SK-N-SH (cell line): Measurements from ENCODE around the gene DOK6. TPM values are rescaled to one million over a fixed set of nuclear protein-coding genes. Genes with fewer than 3 reads are reported as not detected.

ENCODE experiments used
- CTCF ChIA-PET: fragments of 300-600, 350-600 bp; formaldehyde crosslinking; extraction: SDS; loops from one replicate; lab custom pipeline; 2021; lab: Yijun Ruan, JAX
- POLR2A ChIA-PET: fragments of 350-600 bp; sonication (Branson Sonifier 250); formaldehyde crosslinking; extraction: SDS; loops from one replicate; lab custom pipeline; 2020; ENCODE audit warnings: antibody characterized with exemption, inconsistent platforms; lab: Yijun Ruan, JAX
- DNase-seq: peaks from one replicate; pipeline ENCODE4 v3.0.0; 2012
- H2AFZ ChIP-seq: fragments of 200-600 bp; sonication (generic); 2 replicates; pipeline ENCODE4 v1.8.1; 2016; ENCODE audit warnings: antibody characterized with exemption, mild to moderate bottlenecking, low read depth
- H3F3A ChIP-seq: fragments of 200-600 bp; sonication (generic); replicated peaks from 2 replicates; pipeline ENCODE3; 2016; ENCODE audit warnings: antibody characterized with exemption, mild to moderate bottlenecking; ENCODE audit not compliant: insufficient read depth
- H3K27ac ChIP-seq, 2 experiments: fragments of 200-500 bp in 1 of 2; fragments of 200-600 bp in 1 of 2; sonication (Bioruptor generic) in 1 of 2; sonication (generic), shearing (Covaris generic) in 1 of 2; 2 replicates each; pipeline versions ENCODE4 v1.5.1 to v1.6.1; 2014 to 2016; ENCODE audit warnings: low read depth in 2 of 2, inconsistent platforms in 1 of 2, low read length in 1 of 2, mild to moderate bottlenecking in 1 of 2, mixed read lengths in 1 of 2
- H3K27me3 ChIP-seq: fragments of 200-600 bp; sonication (generic), shearing (Covaris generic); 2 replicates; pipeline ENCODE4 v1.6.1; 2016; ENCODE audit warnings: mixed run types; ENCODE audit not compliant: insufficient read depth
- H3K36me3 ChIP-seq, 2 experiments: fragments of 200-500 bp in 1 of 2; fragments of 200-600 bp in 1 of 2; sonication (Bioruptor generic) in 1 of 2; sonication (generic) in 1 of 2; replicated peaks in 1 of 2; 2 replicates each; pipeline versions ENCODE3 to v1.5.1; 2014 to 2016; ENCODE audit warnings: low read length in 1 of 2, mild to moderate bottlenecking in 1 of 2; ENCODE audit not compliant: insufficient read depth in 2 of 2, control insufficient read depth in 1 of 2
- H3K4me1 ChIP-seq, 2 experiments: fragments of 200-500 bp in 1 of 2; fragments of 200-600 bp in 1 of 2; sonication (Bioruptor generic) in 1 of 2; sonication (generic), shearing (Covaris generic) in 1 of 2; 2 replicates each; pipeline versions ENCODE4 v1.5.1 to v1.6.1; 2014 to 2016; ENCODE audit warnings: low read depth in 1 of 2, low read length in 1 of 2, mixed run types in 1 of 2; ENCODE audit not compliant: insufficient read depth in 2 of 2, control insufficient read depth in 1 of 2
- H3K4me2 ChIP-seq: fragments of 200-600 bp; sonication (generic), shearing (Covaris generic); 2 replicates; pipeline ENCODE4 v1.6.1; 2017; ENCODE audit warnings: mixed run types
- H3K4me3 ChIP-seq, 2 experiments: fragments of 200-500 bp in 1 of 2; fragments of 200-600 bp in 1 of 2; sonication (Bioruptor generic) in 1 of 2; sonication (generic), shearing (Covaris generic) in 1 of 2; 2 replicates each; pipeline versions ENCODE4 v1.5.1 to v1.8.1; 2014 to 2016; ENCODE audit warnings: low read depth in 2 of 2, inconsistent platforms in 1 of 2, low read length in 1 of 2, mild to moderate bottlenecking in 1 of 2, mixed read lengths in 1 of 2, moderate library complexity in 1 of 2
- H3K79me2 ChIP-seq: fragments of 200-600 bp; sonication (generic); 2 replicates; pipeline ENCODE4 v1.8.1; 2017; ENCODE audit warnings: mild to moderate bottlenecking; ENCODE audit not compliant: insufficient read depth
- H3K9ac ChIP-seq: fragments of 200-600 bp; sonication (generic); 2 replicates; pipeline ENCODE4 v1.6.1; 2017; ENCODE audit warnings: mixed run types
- H3K9me2 ChIP-seq: fragments of 200-600 bp; sonication (generic); 2 replicates; pipeline ENCODE4 v1.6.1; 2017; ENCODE audit warnings: mixed run types
- H3K9me3 ChIP-seq: fragments of 200-600 bp; sonication (generic); 2 replicates; pipeline ENCODE4 v1.6.1; 2017; ENCODE audit warnings: mixed run types, mild to moderate bottlenecking, moderate library complexity
- H4K20me1 ChIP-seq: fragments of 200-600 bp; sonication (generic); 2 replicates; pipeline ENCODE4 v1.6.1; 2017; ENCODE audit warnings: mild to moderate bottlenecking, mixed run types; ENCODE audit not compliant: insufficient read depth
- ELF1 ChIP-seq: IDR thresholded peaks from 2 replicates; pipeline ENCODE4 v1.4.0; 2012
- EP300 ChIP-seq, 2 experiments: IDR thresholded peaks; 2 replicates each; pipeline versions ENCODE4 v1.4.0 to v1.6.1; 2012; ENCODE audit warnings: borderline replicate concordance in 1 of 2, low read depth in 1 of 2, low read length in 1 of 2
- FOSL2 ChIP-seq: IDR thresholded peaks from 2 replicates; pipeline ENCODE4 v1.4.0; 2012; ENCODE audit warnings: low read depth, mild to moderate bottlenecking, moderate library complexity, borderline replicate concordance
- GABPA ChIP-seq: IDR thresholded peaks from 2 replicates; pipeline ENCODE4 v1.4.0; 2012; ENCODE audit warnings: low read depth, mild to moderate bottlenecking
- GATA2 ChIP-seq: sonication (generic); formaldehyde crosslinking; IDR thresholded peaks from 2 replicates; pipeline ENCODE4 v1.5.0; 2020; ENCODE audit warnings: mild to moderate bottlenecking, missing genetic modification reagents
- MEF2A ChIP-seq: IDR thresholded peaks from 2 replicates; pipeline ENCODE4 v1.4.0; 2012; ENCODE audit warnings: low read depth, borderline replicate concordance
- NFIC ChIP-seq: IDR thresholded peaks from 2 replicates; pipeline ENCODE4 v1.4.0; 2012; ENCODE audit warnings: borderline replicate concordance
- POLR2AphosphoS5 ChIP-seq: IDR thresholded peaks from 2 replicates; pipeline ENCODE4 v1.6.1; 2012; ENCODE audit warnings: low read depth, low read length
- RAD21 ChIP-seq: IDR thresholded peaks from 2 replicates; pipeline ENCODE4 v1.6.1; 2012; ENCODE audit warnings: mild to moderate bottlenecking, low read length
- RFX5 ChIP-seq: IDR thresholded peaks from 2 replicates; pipeline ENCODE4 v1.6.1; 2012; ENCODE audit warnings: mild to moderate bottlenecking, improper control_type of control experiment, low read length
- RXRA ChIP-seq: IDR thresholded peaks from 2 replicates; pipeline ENCODE4 v1.4.0; 2012; ENCODE audit warnings: low read depth, mild to moderate bottlenecking, borderline replicate concordance
- SMC3 ChIP-seq: IDR thresholded peaks from 2 replicates; pipeline ENCODE4 v1.6.1; 2012; ENCODE audit warnings: low read depth, low read length, improper control_type of control experiment
- TAF1 ChIP-seq: IDR thresholded peaks from 2 replicates; pipeline ENCODE4 v1.6.1; 2012; ENCODE audit warnings: low read depth, mild to moderate bottlenecking, low read length, moderate library complexity, borderline replicate concordance
- TCF12 ChIP-seq: IDR thresholded peaks from 2 replicates; pipeline ENCODE4 v1.4.0; 2012
- YY1 ChIP-seq: IDR thresholded peaks from 2 replicates; pipeline ENCODE4 v1.4.0; 2012; ENCODE audit warnings: low read depth, mild to moderate bottlenecking
- WGBS: methylation state at CpG from one replicate; pipeline ENCODE4 v1.1.6; 2017; ENCODE audit warnings: low lambda C conversion rate; 5-methylcytosine and 5-hydroxymethylcytosine counted together
- polyA plus RNA-seq, 3 experiments: library from polyadenylated mRNA; depleted of rRNA; stranded (reverse); fragments of >200 nt; gene quantifications; 2 replicates each; pipeline ENCODE4 v1.2.3, GENCODE V29; 2012
- TF ChIP-seq, protein P1 (sequence below): IDR thresholded peaks from 2 replicates; pipeline ENCODE4; 2012
- TF ChIP-seq, protein P2 (sequence below): IDR thresholded peaks from 2 replicates; pipeline ENCODE4 v1.4.0; 2012; ENCODE audit warnings: low read depth
- TF ChIP-seq, protein P3 (sequence below): IDR thresholded peaks from 2 replicates; pipeline ENCODE4 v1.6.1; 2012; ENCODE audit warnings: mild to moderate bottlenecking, low read depth, low read length, moderate library complexity
- TF ChIP-seq, protein P4 (sequence below): fragments of 200-600 bp; sonication (generic); IDR thresholded peaks from 2 replicates; pipeline ENCODE4 v1.6.1; 2017; ENCODE audit warnings: antibody characterized with exemption, mild to moderate bottlenecking, moderate library complexity
- TF ChIP-seq, protein P5 (sequence below): IDR thresholded peaks from 2 replicates; pipeline ENCODE4 v1.4.0; 2012; ENCODE audit warnings: low read depth, borderline replicate concordance

The DOK6 gene
- polyA plus RNA-seq, 1 of the 3 experiments (the other 2 are of a cell fraction) = 3.9 TPM

GRCh38 chr18:69755856-69756496 lies 355.3 kb downstream of the DOK6 start (continued):
- TF ChIP-seq, protein P1, sequence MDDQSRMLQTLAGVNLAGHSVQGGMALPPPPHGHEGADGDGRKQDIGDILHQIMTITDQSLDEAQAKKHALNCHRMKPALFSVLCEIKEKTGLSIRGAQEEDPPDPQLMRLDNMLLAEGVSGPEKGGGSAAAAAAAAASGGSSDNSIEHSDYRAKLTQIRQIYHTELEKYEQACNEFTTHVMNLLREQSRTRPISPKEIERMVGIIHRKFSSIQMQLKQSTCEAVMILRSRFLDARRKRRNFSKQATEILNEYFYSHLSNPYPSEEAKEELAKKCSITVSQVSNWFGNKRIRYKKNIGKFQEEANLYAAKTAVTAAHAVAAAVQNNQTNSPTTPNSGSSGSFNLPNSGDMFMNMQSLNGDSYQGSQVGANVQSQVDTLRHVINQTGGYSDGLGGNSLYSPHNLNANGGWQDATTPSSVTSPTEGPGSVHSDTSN = no peak
- TF ChIP-seq, protein P2, sequence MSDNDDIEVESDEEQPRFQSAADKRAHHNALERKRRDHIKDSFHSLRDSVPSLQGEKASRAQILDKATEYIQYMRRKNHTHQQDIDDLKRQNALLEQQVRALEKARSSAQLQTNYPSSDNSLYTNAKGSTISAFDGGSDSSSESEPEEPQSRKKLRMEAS = no peak
- TF ChIP-seq TCF12 (no peak), ELF1 (no peak), MEF2A (no peak), RFX5 (no peak)
- TF ChIP-seq, protein P3, sequence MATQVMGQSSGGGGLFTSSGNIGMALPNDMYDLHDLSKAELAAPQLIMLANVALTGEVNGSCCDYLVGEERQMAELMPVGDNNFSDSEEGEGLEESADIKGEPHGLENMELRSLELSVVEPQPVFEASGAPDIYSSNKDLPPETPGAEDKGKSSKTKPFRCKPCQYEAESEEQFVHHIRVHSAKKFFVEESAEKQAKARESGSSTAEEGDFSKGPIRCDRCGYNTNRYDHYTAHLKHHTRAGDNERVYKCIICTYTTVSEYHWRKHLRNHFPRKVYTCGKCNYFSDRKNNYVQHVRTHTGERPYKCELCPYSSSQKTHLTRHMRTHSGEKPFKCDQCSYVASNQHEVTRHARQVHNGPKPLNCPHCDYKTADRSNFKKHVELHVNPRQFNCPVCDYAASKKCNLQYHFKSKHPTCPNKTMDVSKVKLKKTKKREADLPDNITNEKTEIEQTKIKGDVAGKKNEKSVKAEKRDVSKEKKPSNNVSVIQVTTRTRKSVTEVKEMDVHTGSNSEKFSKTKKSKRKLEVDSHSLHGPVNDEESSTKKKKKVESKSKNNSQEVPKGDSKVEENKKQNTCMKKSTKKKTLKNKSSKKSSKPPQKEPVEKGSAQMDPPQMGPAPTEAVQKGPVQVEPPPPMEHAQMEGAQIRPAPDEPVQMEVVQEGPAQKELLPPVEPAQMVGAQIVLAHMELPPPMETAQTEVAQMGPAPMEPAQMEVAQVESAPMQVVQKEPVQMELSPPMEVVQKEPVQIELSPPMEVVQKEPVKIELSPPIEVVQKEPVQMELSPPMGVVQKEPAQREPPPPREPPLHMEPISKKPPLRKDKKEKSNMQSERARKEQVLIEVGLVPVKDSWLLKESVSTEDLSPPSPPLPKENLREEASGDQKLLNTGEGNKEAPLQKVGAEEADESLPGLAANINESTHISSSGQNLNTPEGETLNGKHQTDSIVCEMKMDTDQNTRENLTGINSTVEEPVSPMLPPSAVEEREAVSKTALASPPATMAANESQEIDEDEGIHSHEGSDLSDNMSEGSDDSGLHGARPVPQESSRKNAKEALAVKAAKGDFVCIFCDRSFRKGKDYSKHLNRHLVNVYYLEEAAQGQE = no peak

GRCh38 chr18:69757733-69758132 lies 357.0 kb downstream of the DOK6 start:
- Histone ChIP-seq H2AFZ (no peak overlapping the region), H3K4me2 (no peak overlapping the region), H3K79me2 (no peaks in the 10 kb centered on the region), H3K27me3 (no peaks in the 10 kb centered on the region), H3K9ac (no peak overlapping the region), H3K4me3 (no peak overlapping the region), H3K4me1 (peaks cover 6 to 16% of the 10 kb centered on the region in 2 experiments; a peak in 3 of 4 replicates), H3K27ac (no peak overlapping the region), H3K36me3 (no peaks in the 10 kb centered on the region), H4K20me1 (no peaks in the 10 kb centered on the region), H3K9me3 (no peaks in the 10 kb centered on the region), H3K9me2 (no peaks in the 10 kb centered on the region), H3F3A (no peaks in the 10 kb centered on the region)
- POLR2A ChIA-PET = no interaction called here
- no peak for DNase-seq
- TF ChIP-seq RAD21 (no peak), TCF12 (peak; percentile 27; the same call in 1 of the 2 replicates), YY1 (no peak), EP300 (IDR thresholded peaks at IDR 0.05; ENCODE audit: borderline replicate concordance in 1 of 2, low read depth in 1 of 2, low read length in 1 of 2) (no peak), POLR2AphosphoS5 (no peak), TAF1 (no peak), SMC3 (no peak), RXRA (no peak), GATA2 (CRISPR knock-in tag) (no peak), ELF1 (no peak), MEF2A (no peak), FOSL2 (peak; percentile 18; the same call in 1 of the 2 replicates), GABPA (no peak), NFIC (no peak)
- TF ChIP-seq, protein P1 = peak; percentile 67
- TF ChIP-seq, protein P2 = no peak
- TF ChIP-seq, protein P4, sequence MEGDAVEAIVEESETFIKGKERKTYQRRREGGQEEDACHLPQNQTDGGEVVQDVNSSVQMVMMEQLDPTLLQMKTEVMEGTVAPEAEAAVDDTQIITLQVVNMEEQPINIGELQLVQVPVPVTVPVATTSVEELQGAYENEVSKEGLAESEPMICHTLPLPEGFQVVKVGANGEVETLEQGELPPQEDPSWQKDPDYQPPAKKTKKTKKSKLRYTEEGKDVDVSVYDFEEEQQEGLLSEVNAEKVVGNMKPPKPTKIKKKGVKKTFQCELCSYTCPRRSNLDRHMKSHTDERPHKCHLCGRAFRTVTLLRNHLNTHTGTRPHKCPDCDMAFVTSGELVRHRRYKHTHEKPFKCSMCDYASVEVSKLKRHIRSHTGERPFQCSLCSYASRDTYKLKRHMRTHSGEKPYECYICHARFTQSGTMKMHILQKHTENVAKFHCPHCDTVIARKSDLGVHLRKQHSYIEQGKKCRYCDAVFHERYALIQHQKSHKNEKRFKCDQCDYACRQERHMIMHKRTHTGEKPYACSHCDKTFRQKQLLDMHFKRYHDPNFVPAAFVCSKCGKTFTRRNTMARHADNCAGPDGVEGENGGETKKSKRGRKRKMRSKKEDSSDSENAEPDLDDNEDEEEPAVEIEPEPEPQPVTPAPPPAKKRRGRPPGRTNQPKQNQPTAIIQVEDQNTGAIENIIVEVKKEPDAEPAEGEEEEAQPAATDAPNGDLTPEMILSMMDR = no peak
- TF ChIP-seq, protein P5, sequence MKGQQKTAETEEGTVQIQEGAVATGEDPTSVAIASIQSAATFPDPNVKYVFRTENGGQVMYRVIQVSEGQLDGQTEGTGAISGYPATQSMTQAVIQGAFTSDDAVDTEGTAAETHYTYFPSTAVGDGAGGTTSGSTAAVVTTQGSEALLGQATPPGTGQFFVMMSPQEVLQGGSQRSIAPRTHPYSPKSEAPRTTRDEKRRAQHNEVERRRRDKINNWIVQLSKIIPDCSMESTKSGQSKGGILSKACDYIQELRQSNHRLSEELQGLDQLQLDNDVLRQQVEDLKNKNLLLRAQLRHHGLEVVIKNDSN = no peak
- CTCF ChIA-PET = no interaction called here
- 83% methylated on average over 6 of the region's 6 CpGs for WGBS
